Psoas muscle (tissue), 8 donors: ENCODE results near the gene GPC6. TPM values are rescaled to one million over a fixed set of nuclear protein-coding genes. Genes with fewer than 3 reads are reported as not detected.

Experiments used
- ATAC-seq, 4 donors: fragments of 200-7000 bp; cut with Tn5 transposase; one replicate each; pipeline ENCODE4 v1.9.1; 2020; ENCODE audit warnings: moderate library complexity in 3 of 4, mild to moderate bottlenecking in 2 of 4
- DNase-seq, 2 donors: peaks; one replicate each; pipeline ENCODE4 v3.0.0-alpha.2; 2020
- H3K27ac ChIP-seq: fragments of 200-600 bp; one replicate; pipeline ENCODE4 v1.8.0; 2022
- H3K27me3 ChIP-seq, 3 donors: fragments of 200-600 bp in 1 of 3; one replicate each; pipeline versions ENCODE4 v1.6.1 to v1.8.0; 2013 to 2022; ENCODE audit warnings: low read length in 2 of 3, mild to moderate bottlenecking in 2 of 3, moderate library complexity in 1 of 3; ENCODE audit not compliant: insufficient read depth in 3 of 3
- H3K36me3 ChIP-seq, 2 donors: fragments of 200-600 bp in 1 of 2; one replicate each; pipeline versions ENCODE4 v1.6.1 to v1.8.0; 2013 to 2022; ENCODE audit warnings: low read depth in 1 of 2, mild to moderate bottlenecking in 1 of 2, moderate library complexity in 1 of 2; ENCODE audit not compliant: insufficient read depth in 1 of 2
- H3K4me1 ChIP-seq: fragments of 200-600 bp; one replicate; pipeline ENCODE4 v1.8.0; 2022
- H3K4me3 ChIP-seq: fragments of 200-600 bp; one replicate; pipeline ENCODE4 v1.8.0; 2022; ENCODE audit warnings: mild to moderate bottlenecking
- H3K9me3 ChIP-seq: fragments of 200-600 bp; one replicate; pipeline ENCODE4 v1.8.0; 2022
- WGBS, 3 donors: extraction: QIAGEN DNeasy Blood & Tissue Kit; methylation state at CpG; one replicate each; pipeline versions ENCODE4 v1.1.6 to v1.1.7; 2013; 5-methylcytosine and 5-hydroxymethylcytosine counted together
- intact Hi-C, 2 donors: fragments of 100-400 bp; cut with DNase I; formaldehyde crosslinking; loops; one replicate each; pipeline versions ENCODE4 v1.11.0 to v1.14.2; 2022
- polyA plus RNA-seq, 3 donors: library from polyadenylated mRNA; stranded (reverse); fragments of 200-250 nt; gene quantifications; one replicate each; pipeline ENCODE4 v1.2.3, GENCODE V29; 2013
- total RNA-seq, 4 donors: library from RNA; stranded (reverse); fragmentation: NEBNext Ultra II Directional in 2 of 4; extraction: Animal tissue kit (Norgen Biotek cat#: 25700) in 2 of 4; gene quantifications; one replicate each; pipeline versions ENCODE4 v1.2.1 to v1.2.4, GENCODE V29; 2021 to 2023
- TF ChIP-seq, protein P1 (sequence below): fragments of 200-600 bp; IDR thresholded peaks from one replicate; pipeline ENCODE4 v1.8.0; 2022; ENCODE audit warnings: antibody characterized with exemption
- donor health status: healthy with polysubstance abuse.
- donor health status: DM: no; HTN: no; CAD: no; lungs with moderate emphysema.
- donor health status: Bipolar disorder and iron deficiency.
- donor health status: healthy.
- donor health status: DM: yes; HTN: yes; CAD: no.
- donor health status: DM: no; HTN: no; CAD: no.
- donor health status: DM: no; HTN: no; CAD: no.
- donor health status: DM: yes; HTN: yes; CAD: no.

The GPC6 gene
- total and polyA plus RNA-seq, 7 donors: 0.07 to 3.7 (median 0.57) TPM

GRCh38 chr13:93298713-93299112, 72.1 kb downstream of the GPC6 start:
- no peak for ATAC-seq
- no peaks in the 10 kb centered on the region for H3K9me3 ChIP-seq

DNA sequence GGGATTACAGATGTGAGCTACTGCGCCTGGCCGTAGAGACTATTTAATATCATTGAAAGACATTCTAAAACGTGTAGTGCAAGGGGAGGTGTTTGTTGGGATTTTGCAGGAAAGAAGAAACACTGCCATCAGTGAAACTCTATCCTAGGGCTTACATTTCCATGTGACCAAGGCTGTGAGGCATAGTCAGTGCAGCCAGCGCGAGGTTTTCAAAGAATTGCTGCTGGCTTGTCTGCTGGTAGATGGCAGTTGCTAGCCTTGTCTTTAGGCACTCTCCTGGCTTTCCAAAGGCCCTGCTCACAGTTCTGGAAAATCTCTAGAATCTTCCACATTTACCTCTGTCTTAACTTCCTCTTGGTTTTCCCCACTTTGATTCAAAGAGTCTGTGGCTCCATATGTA, 77.5 kb downstream of the GPC6 start:
- DNase-seq (no peak), ATAC-seq (no peak)
- Histone ChIP-seq H3K36me3 (no peaks in the 10 kb centered on the region), H3K27me3 (no peaks in the 10 kb centered on the region), H3K4me1 (no peaks in the 10 kb centered on the region), H3K4me3 (no peak overlapping the region), H3K9me3 (no peaks in the 10 kb centered on the region), H3K27ac (no peak overlapping the region)
- 63 to 70% (median 67%) methylated on average over 5 of the region's 5 CpGs for WGBS, 3 donors
- intact Hi-C loops: no loop called here
- TF ChIP-seq, protein P1, sequence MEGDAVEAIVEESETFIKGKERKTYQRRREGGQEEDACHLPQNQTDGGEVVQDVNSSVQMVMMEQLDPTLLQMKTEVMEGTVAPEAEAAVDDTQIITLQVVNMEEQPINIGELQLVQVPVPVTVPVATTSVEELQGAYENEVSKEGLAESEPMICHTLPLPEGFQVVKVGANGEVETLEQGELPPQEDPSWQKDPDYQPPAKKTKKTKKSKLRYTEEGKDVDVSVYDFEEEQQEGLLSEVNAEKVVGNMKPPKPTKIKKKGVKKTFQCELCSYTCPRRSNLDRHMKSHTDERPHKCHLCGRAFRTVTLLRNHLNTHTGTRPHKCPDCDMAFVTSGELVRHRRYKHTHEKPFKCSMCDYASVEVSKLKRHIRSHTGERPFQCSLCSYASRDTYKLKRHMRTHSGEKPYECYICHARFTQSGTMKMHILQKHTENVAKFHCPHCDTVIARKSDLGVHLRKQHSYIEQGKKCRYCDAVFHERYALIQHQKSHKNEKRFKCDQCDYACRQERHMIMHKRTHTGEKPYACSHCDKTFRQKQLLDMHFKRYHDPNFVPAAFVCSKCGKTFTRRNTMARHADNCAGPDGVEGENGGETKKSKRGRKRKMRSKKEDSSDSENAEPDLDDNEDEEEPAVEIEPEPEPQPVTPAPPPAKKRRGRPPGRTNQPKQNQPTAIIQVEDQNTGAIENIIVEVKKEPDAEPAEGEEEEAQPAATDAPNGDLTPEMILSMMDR: no peak

More at GRCh38 chr13:93298713-93299112, 72.1 kb downstream of the GPC6 start:
- WGBS, 3 donors: 84 to 87% (median 86%) methylated on average over 4 of the region's 4 CpGs
- Histone ChIP-seq H3K4me3 (no peak overlapping the region), H3K36me3 (no peaks in the 10 kb centered on the region), H3K4me1 (no peaks in the 10 kb centered on the region), H3K27me3 (no peaks in the 10 kb centered on the region), H3K27ac (no peak overlapping the region)
- DNase-seq: no peak
- TF ChIP-seq, protein P1: no peak
- intact Hi-C loops: no loop called here

GRCh38 chr13:93304868-93305613, 78.4 kb downstream of the GPC6 start:
- 46 to 52% (median 51%) methylated on average over 6 of the region's 6 CpGs for WGBS, 3 donors
- no peak overlapping the region for H3K4me3 ChIP-seq

GRCh38 chr13:93305886-93306285, 79.3 kb downstream of the GPC6 start:
- Histone ChIP-seq H3K36me3 (no peaks in the 10 kb centered on the region), H3K9me3 (no peaks in the 10 kb centered on the region), H3K27ac (no peak overlapping the region), H3K27me3 (no peaks in the 10 kb centered on the region), H3K4me1 (no peaks in the 10 kb centered on the region), H3K4me3 (no peak overlapping the region)
- TF ChIP-seq, protein P1: no peak
- intact Hi-C loops: no loop called here
- DNase-seq (no peak), ATAC-seq (no peak)

More at GRCh38 chr13:93304868-93305613, 78.4 kb downstream of the GPC6 start:
- Histone ChIP-seq H3K9me3 (no peaks in the 10 kb centered on the region), H3K4me1 (no peaks in the 10 kb centered on the region), H3K27ac (no peak overlapping the region), H3K27me3 (no peaks in the 10 kb centered on the region), H3K36me3 (no peaks in the 10 kb centered on the region)
- intact Hi-C loops: no loop called here
- no peak for ATAC-seq
- TF ChIP-seq, protein P1: no peak
- DNase-seq: no peak

DNA sequence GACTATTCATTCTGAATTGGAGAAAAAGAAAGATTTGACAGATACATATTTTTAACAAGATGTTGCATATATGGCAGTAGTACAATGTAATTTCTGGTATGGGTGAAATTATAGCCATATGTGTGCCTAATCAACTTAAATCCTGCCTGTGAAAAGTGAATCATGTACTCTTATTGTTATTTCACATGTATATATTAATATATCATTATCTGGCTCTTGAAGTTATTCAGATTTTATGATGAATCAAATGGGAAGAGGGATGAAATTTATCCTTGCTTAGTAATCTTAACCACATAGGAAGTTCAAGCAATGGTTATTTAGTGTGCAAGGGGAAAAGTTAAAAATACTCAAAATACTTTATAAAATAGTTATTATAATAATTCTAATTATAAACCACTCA, 80.5 kb downstream of the GPC6 start:
- H3K36me3 ChIP-seq: no peaks in the 10 kb centered on the region
- H3K27me3 ChIP-seq: no peaks in the 10 kb centered on the region
- H3K4me1 ChIP-seq: no peaks in the 10 kb centered on the region
- H3K9me3 ChIP-seq: no peaks in the 10 kb centered on the region
- ATAC-seq: no peak
- no peak for DNase-seq
- intact Hi-C loops: no loop called here
- H3K4me3 ChIP-seq: no peak overlapping the region
- TF ChIP-seq, protein P1: no peak
- no peak overlapping the region for H3K27ac ChIP-seq
